GM21390 (cell line): ENCODE measurements around the gene UBE2L6.

Source experiments
- ATAC-seq: cut with Tn5 transposase; IDR thresholded peaks from one replicate; pipeline ENCODE4 v1.9.1; 2021; ENCODE audit not compliant: unreplicated experiment

UBE2L6 gene

DNA sequence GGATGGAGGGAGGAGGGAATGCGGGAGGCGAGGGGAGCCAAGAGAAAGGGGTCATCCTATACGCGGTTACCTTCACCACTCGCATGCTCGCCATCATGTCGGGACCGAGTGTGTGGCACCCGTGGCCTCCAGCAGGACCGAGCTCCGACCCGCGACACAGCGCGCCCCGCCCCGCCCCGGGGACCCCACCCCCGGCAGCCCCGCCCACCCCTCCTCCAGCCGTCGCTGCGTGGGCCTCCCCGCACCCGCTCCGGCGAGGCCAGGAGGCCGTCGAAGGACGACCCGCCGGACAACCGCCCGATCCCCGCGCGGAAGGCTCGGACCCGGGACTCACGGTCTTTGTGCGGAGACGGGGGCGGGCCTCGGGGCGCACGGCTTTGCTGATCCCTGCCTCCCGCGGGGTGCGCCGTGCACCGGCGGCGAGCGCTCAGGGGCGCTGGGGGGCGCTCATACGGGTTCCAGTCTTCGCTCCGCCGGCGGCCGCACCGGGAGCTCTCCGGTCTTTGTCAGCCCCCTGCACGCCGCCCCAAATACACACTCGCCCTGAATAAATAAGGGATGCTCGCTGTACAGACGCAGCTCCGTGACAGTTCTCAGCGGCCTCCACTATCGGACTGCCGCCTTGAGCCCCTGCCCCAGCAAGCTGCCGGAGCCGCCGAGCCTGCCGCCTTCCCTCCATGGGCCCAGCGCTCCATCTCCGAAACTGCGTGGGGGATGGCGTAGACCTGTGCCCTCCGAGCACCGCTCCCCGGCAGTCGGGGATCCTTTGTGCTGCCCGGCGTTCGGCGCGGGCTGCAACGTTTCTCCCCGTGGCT lies at the start of gene UBE2L6:
UBE2L6 (minus strand) TSS at position 158 of the 815 bp plus-strand sequence; CDS start at position 97, 61 bp downstream.
- peak; percentile 69 for ATAC-seq

DNA sequence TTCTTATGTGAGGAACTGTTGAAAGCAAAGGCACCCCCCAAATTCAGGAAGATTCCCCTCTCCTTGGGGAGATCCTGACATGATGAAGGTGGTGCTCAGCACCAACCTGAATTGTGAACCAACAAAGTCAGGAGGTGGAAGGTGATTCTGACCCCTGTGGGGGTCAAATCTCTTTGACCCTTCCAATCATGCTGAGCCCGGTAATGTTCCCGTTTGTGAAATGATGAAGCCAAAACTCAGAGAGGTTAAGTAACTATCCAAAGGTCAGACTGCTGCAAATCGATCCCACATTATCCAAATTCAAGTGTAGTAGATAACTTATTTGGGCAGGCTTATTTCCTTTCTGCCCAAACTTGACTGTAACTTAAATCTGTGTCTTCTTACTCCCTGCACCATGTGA lies 49.1 kb upstream of the UBE2L6 start:
- no peak for ATAC-seq

GRCh38 chr11:57615308-57615707 lies 47.8 kb upstream of the UBE2L6 start:
- no peak for ATAC-seq

DNA sequence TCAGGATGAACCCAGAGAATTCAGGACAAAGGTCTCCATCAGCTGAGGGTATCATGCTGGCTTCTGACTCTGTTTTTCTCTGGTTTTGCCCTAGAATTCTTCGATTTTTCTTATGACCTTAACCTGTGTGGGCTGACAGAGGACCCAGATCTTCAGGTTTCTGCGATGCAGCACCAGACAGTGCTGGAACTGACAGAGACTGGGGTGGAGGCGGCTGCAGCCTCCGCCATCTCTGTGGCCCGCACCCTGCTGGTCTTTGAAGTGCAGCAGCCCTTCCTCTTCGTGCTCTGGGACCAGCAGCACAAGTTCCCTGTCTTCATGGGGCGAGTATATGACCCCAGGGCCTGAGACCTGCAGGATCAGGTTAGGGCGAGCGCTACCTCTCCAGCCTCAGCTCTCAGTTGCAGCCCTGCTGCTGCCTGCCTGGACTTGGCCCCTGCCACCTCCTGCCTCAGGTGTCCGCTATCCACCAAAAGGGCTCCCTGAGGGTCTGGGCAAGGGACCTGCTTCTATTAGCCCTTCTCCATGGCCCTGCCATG lies 46.8 kb upstream of the UBE2L6 start:
- ATAC-seq, result no peak

- ATAC-seq, result no peak
Measured at GRCh38 chr11:57610170-57610569, 42.7 kb upstream of the UBE2L6 start.

DNA sequence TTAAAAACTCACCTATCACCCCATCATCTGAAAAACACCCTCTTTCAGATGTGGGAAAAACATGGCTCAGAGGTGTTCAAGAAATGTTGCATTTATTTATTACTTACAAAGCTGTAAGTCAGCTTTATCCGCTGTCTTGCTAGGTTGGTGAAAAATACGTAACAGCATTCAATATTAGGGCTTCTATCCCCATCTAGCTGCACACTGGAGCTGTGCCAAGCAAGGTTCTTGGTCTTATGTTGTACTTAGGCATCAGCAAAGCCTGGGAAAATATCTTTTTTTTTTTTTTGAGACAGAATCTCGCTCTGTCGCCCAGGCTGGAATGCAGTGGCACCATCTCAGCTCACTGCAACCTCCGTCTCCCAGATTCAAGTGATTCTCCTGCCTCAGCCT lies 37.6 kb upstream of the UBE2L6 start:
- no peak for ATAC-seq

GRCh38 chr11:57604296-57605027 lies 37.0 kb upstream of the UBE2L6 start:
- no peak for ATAC-seq

DNA sequence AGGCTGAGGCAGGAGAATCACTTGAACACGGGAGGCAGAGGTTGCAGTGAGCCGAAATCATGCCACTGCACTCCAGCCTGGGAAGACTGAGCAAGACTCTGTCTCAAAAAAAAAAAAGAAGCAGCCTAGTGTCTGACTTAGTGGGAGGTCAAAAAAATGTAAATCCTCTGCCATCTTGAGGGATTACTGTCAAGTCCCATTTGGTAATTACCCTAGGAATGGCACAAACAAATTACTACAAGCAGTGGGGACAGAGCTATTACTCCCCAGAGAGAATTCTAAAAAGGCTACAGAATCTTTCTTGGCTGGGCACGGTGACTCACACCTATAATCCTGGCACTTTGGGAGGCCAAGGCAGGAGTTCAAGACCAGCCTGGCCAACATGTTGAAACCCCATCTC lies 33.8 kb upstream of the UBE2L6 start:
- ATAC-seq, result no peak

DNA sequence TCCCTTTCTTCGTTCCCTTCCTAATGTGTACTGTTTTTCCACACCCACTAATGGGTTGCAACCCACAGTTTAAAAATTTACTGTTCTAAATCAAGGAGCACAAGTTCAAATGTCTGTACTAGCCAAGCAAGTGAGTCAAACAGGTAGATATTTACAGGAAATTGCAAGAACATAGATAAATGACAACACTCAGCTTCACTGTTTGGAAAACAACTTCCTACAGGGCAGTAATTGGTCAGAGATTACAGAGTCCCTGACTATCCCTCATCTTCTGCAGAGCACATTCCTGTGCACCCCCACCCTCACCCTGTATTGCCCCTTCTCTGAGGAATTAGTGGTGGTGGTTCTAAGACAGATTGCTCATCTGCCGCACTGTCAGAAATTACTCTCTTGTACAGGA lies 31.9 kb upstream of the UBE2L6 start:
- no peak for ATAC-seq

- no peak for ATAC-seq
Measured at GRCh38 chr11:57598831-57599155, 31.3 kb upstream of the UBE2L6 start.

GRCh38 chr11:57597916-57598830 lies 30.7 kb upstream of the UBE2L6 start:
- no peak for ATAC-seq

- ATAC-seq, result no peak
Measured at GRCh38 chr11:57597461-57597915, 30.0 kb upstream of the UBE2L6 start, which contains the start of gene SERPING1. SERPING1 (plus strand) TSS chr11:57597685; CDS start chr11:57598271, 586 bp downstream.

DNA sequence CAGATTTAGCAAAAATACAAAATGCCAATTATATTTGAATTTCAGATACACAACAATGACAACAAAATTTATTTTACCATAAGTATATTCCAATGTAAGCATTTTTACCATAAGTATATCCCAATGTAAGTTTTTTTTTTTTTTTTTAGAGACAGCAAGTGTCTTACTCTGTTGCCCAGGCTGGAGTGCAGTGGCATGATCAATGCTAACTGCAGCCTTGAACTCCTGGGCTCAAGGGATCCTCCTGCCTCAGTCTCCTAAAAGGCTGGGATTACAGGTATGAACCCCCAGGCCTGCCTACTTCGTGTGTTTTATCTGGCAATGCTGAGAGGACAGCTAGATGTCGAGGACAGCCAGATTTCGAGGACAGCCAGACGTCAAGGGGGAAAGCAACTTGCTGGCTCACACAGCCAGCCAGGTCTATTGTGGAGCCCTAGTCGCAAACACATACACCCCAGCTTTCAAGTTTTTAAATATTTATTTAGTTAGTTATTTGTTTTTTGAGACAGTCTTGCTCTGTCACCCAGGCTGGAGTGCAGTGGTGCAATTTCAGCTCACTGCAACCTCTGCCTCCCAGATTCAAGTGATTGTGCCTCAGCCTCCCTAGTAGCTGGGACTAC lies 28.9 kb upstream of the UBE2L6 start:
- ATAC-seq, result no peak

DNA sequence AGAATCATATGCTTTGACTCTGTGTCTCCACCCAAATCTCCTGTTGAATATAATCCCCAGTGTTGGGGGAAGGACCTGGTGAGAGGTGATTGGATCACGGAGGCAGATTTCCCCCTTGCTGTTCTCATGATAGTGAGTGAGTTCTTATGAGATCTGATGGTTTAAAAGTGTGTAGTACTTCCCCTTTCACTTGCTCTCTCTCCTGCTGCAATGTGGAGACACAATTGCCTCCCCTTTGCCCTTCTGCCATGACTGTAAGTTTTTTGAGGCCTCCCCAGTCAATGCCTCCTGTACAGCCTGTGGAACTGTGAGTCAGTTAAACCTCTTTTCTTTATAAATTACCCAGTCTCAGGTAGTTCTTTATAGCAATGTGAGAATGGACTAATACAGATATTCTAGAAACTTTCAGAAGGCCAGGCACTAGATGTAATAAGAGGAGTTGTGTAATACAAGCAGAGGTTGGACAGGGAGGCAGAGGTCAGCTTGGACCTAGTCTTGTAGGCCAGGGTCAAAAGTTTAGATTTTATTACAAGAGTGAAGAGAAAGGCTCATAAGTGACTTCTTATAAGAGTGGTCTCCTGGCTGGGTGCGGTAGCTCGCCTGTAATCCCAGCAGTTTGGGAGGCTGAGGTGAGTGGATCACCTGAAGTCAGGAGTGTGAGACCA lies 20.7 kb upstream of the UBE2L6 start:
- ATAC-seq, result no peak

- ATAC-seq, result no peak
Measured at GRCh38 chr11:57586711-57587245, 19.3 kb upstream of the UBE2L6 start.

DNA sequence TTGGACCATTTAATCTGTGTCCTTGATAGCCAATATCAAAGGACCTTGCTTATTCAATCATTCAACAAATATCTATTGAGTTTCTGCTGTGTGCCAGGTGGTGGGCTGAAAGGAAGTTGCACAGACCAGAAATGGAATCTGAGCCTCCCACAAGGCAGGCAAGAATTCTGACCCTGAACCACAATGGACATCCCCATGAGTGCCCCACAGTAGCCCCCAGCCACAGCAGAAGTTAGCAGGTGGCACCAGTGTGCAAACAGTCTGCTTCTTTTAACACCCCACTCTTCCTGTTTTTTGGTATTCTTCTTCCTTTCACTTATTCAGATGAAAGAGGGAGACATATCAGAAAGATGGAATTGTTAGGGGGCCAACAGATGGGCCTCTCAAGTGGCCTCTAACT lies 17.8 kb upstream of the UBE2L6 start:
- ATAC-seq, result no peak

GRCh38 chr11:57584341-57584740 lies 16.9 kb upstream of the UBE2L6 start:
- ATAC-seq, result no peak

GRCh38 chr11:57574061-57574460 lies 6.6 kb upstream of the UBE2L6 start:
- ATAC-seq, result no peak

DNA sequence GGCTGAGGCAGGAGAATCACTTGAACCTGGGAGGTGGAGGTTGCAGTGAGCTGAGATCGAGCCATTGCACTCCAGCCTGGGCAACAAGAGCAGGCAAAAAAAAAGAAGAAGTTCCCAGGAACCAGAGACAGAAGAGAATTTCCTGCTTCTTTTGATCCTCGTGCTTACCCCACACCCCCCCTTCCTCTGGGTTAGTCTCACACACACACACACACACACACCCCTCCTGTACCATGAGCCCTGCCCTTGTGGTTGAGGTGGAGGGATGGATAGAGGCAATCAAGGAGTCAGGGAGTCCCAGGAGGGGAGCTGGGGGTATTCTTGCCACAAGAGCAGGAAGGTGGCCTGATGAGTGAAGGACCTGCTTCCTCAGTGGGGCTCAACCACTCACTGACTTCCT lies 4.1 kb upstream of the UBE2L6 start:
- ATAC-seq, result no peak

GRCh38 chr11:57568330-57568766 lies 876 bp upstream of the UBE2L6 start:
- peak; percentile 6 for ATAC-seq
